ENCODE data around the gene PPP1R7. TPM values are rescaled to one million over a fixed set of nuclear protein-coding genes. Genes with fewer than 3 reads are reported as not detected.

Gene PPP1R7
- total and polyA plus RNA-seq, 2 of the 4 experiments (the other 2 are of a cell fraction): 60.8 to 70.0 TPM

DNA sequence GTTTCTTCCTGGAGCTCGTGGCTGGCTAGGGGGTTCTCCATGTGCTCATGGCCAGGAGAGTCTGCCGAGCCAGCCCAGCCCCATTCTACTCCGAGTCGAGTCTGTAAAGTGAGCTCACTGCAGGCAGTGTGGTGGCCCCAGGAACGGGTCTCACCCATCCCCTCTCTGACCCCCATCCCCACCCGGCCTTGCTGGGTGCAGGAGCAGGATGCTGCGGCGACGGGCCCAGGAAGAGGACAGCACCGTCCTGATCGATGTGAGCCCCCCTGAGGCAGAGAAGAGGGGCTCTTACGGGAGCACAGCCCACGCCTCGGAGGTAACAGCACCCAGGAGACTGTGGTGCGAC, 39.6 kb downstream of the PPP1R7 start:
- H4K91ac ChIP-seq (ENCODE audit: insufficient read depth, low read depth, low read length): no peak overlapping the region
- no peaks in the 10 kb centered on the region for H3K9me3 ChIP-seq (ENCODE audit: control insufficient read depth, insufficient read depth, low read length)
- no peaks in the 10 kb centered on the region for H3K4me1 ChIP-seq (ENCODE audit: control insufficient read depth, insufficient read depth, low read length)
- DNase-seq: no peak
- H3K4me3 ChIP-seq (ENCODE audit: insufficient read depth, low read depth, low read length): no peak overlapping the region
- H2AK5ac ChIP-seq (ENCODE audit: low read depth, low read length): no peak overlapping the region
- H2AFZ ChIP-seq (replicated peaks; ENCODE audit: low read length, poor library complexity): no peak overlapping the region
- no peak overlapping the region for H2BK15ac ChIP-seq (ENCODE audit: low read depth, low read length)
- H3K36me3 ChIP-seq (ENCODE audit: control insufficient read depth, insufficient read depth, low read length): no peaks in the 10 kb centered on the region
- H4K5ac ChIP-seq (ENCODE audit: low read depth, low read length): no peak overlapping the region
- no peak overlapping the region for H2BK5ac ChIP-seq (ENCODE audit: low read depth, low read length, poor library complexity, severe bottlenecking)
- no peak overlapping the region for H4K8ac ChIP-seq (ENCODE audit: low read depth in 2 of 2, low read length in 2 of 2)
- H3K79me1 ChIP-seq (ENCODE audit: low read depth in 1 of 2, low read length in 2 of 2): no peaks in the 10 kb centered on the region
- H2BK120ac ChIP-seq (ENCODE audit: low read depth, low read length): no peak overlapping the region
- peak overlapping the region; percentile 55 for H2AK9ac ChIP-seq (replicated peaks; ENCODE audit: low read depth, low read length, poor library complexity)
- H2BK20ac ChIP-seq (ENCODE audit: low read depth, low read length): no peak overlapping the region
- no TSS peak for BruUV-seq (replicated peaks)
- H3K9me1 ChIP-seq (ENCODE audit: insufficient read depth, low read length): no peaks in the 10 kb centered on the region
- intact Hi-C loops (cut with micrococcal nuclease): no loop called here
- no peak for ATAC-seq (ENCODE audit: low read depth)
- H3K4ac ChIP-seq (ENCODE audit: low read depth, low read length): no peak overlapping the region
- H3K56ac ChIP-seq (ENCODE audit: extremely low read depth, insufficient read depth, low read length): no peak overlapping the region
- in situ Hi-C loops (cut with MboI; ENCODE audit: low sequenced_read_pairs): no loop called here
- H3K14ac ChIP-seq (replicated peaks; ENCODE audit: low read depth, low read length): no peak overlapping the region
- peaks cover 11% of the 10 kb centered on the region for H3K27me3 ChIP-seq (ENCODE audit: control insufficient read depth, insufficient read depth, low read length)
- ChIA-PET CTCF (interaction anchor here (0.7 kb wide), 1 partner anchor 20 kb away, joined by 3 read pairs; no protein-coding TSS in a partner anchor), POLR2A (ENCODE audit: unreplicated experiment) (no interaction called here)
- no peak overlapping the region for H3K23ac ChIP-seq (ENCODE audit: low read depth, low read length)
- no peaks in the 10 kb centered on the region; the same call in 1 of the 2 replicates for H4K20me1 ChIP-seq (ENCODE audit: insufficient read depth, low read length)
- no peak overlapping the region for H3K27ac ChIP-seq (ENCODE audit: insufficient read depth, low read length)
- WGBS, 2 experiments (ENCODE audit: extremely low coverage in 2 of 2, insufficient read length in 1 of 2): 68% methylated on average over 5 of the region's 15 CpGs; no CpG with 5 or more reads in 1 of the 2 experiments
- TF ChIP-seq RFX5 (IDR thresholded peaks at IDR 0.05; ENCODE audit: low read depth, low read length): no peak
- TF ChIP-seq BHLHE40 (IDR thresholded peaks at IDR 0.05; ENCODE audit: low read depth, low read length): no peak
- TF ChIP-seq, protein P1, sequence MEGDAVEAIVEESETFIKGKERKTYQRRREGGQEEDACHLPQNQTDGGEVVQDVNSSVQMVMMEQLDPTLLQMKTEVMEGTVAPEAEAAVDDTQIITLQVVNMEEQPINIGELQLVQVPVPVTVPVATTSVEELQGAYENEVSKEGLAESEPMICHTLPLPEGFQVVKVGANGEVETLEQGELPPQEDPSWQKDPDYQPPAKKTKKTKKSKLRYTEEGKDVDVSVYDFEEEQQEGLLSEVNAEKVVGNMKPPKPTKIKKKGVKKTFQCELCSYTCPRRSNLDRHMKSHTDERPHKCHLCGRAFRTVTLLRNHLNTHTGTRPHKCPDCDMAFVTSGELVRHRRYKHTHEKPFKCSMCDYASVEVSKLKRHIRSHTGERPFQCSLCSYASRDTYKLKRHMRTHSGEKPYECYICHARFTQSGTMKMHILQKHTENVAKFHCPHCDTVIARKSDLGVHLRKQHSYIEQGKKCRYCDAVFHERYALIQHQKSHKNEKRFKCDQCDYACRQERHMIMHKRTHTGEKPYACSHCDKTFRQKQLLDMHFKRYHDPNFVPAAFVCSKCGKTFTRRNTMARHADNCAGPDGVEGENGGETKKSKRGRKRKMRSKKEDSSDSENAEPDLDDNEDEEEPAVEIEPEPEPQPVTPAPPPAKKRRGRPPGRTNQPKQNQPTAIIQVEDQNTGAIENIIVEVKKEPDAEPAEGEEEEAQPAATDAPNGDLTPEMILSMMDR (conservative IDR thresholded peaks at IDR 0.05; ENCODE audit: low read depth, low read length): no peak
- no peak for TF ChIP-seq RCOR1 (IDR thresholded peaks at IDR 0.05; ENCODE audit: insufficient replicate concordance, low read length)
- TF ChIP-seq POLR2A (IDR thresholded peaks at IDR 0.05; ENCODE audit: low read depth, low read length): no peak
- TF ChIP-seq MAFK (IDR thresholded peaks at IDR 0.05; ENCODE audit: low read depth, low read length): no peak
- TF ChIP-seq MAZ (IDR thresholded peaks at IDR 0.05; ENCODE audit: borderline replicate concordance, low read depth, low read length): no peak
- TF ChIP-seq MXI1 (IDR thresholded peaks at IDR 0.05; ENCODE audit: borderline replicate concordance, low read depth, low read length): no peak
- no peak overlapping the region for H3K18ac ChIP-seq (ENCODE audit: low read depth, low read length)
- no peak overlapping the region for H3K4me2 ChIP-seq (ENCODE audit: low read depth, low read length)
- dilution Hi-C loops (cut with HindIII; ENCODE audit: low sequenced_read_pairs, unreplicated experiment): no loop called here
- H3K9ac ChIP-seq (ENCODE audit: low read depth, low read length): no peak overlapping the region

Data from IMR-90 (cell line).